Neural cell (in vitro differentiated cells): ENCODE results near the gene AGPAT4.

Experiments
- EP300 ChIP-seq: fragments of 450-650 bp; conservative IDR thresholded peaks from 2 replicates; pipeline ENCODE4 v1.6.1; 2014; ENCODE audit warnings: antibody characterized with exemption, mild to moderate bottlenecking, moderate library complexity; ENCODE audit not compliant: poor library complexity, severe bottlenecking
- EZH2 ChIP-seq: fragments of 200-600, 300-800 bp; shearing (Covaris generic), sonication (generic); IDR thresholded peaks from 2 replicates; pipeline ENCODE4 v1.6.1; 2014; ENCODE audit warnings: antibody characterized with exemption, low read length, borderline replicate concordance, mild to moderate bottlenecking; ENCODE audit not compliant: insufficient read depth, poor library complexity, severe bottlenecking
- MXI1 ChIP-seq: fragments of 450-650 bp; conservative IDR thresholded peaks from 2 replicates; pipeline ENCODE4 v1.6.1; 2014; ENCODE audit warnings: antibody characterized with exemption, mild to moderate bottlenecking; ENCODE audit not compliant: poor library complexity, severe bottlenecking
- POLR2AphosphoS5 ChIP-seq: IDR thresholded peaks from 2 replicates; pipeline ENCODE4 v1.6.1; 2012
- RAD21 ChIP-seq: fragments of 450-650 bp; conservative IDR thresholded peaks from 2 replicates; pipeline ENCODE4 v1.6.1; 2014; ENCODE audit warnings: antibody characterized with exemption, mild to moderate bottlenecking, moderate library complexity
- REST ChIP-seq: IDR thresholded peaks from 2 replicates; pipeline ENCODE4 v1.6.1; 2012; ENCODE audit warnings: borderline replicate concordance
- TF ChIP-seq, protein P1 (sequence below): fragments of 450-650 bp; IDR thresholded peaks from 2 replicates; pipeline ENCODE4 v1.5.1; 2014; ENCODE audit warnings: antibody characterized with exemption, mild to moderate bottlenecking, moderate library complexity; ENCODE audit not compliant: poor library complexity, severe bottlenecking

GRCh38 chr6:161264181-161264580 lies 9.7 kb downstream of the AGPAT4 start:
- TF ChIP-seq RAD21 (no peak), EP300 (no peak), REST (no peak), EZH2 (no peak), POLR2AphosphoS5 (no peak), MXI1 (no peak)
- TF ChIP-seq, protein P1, sequence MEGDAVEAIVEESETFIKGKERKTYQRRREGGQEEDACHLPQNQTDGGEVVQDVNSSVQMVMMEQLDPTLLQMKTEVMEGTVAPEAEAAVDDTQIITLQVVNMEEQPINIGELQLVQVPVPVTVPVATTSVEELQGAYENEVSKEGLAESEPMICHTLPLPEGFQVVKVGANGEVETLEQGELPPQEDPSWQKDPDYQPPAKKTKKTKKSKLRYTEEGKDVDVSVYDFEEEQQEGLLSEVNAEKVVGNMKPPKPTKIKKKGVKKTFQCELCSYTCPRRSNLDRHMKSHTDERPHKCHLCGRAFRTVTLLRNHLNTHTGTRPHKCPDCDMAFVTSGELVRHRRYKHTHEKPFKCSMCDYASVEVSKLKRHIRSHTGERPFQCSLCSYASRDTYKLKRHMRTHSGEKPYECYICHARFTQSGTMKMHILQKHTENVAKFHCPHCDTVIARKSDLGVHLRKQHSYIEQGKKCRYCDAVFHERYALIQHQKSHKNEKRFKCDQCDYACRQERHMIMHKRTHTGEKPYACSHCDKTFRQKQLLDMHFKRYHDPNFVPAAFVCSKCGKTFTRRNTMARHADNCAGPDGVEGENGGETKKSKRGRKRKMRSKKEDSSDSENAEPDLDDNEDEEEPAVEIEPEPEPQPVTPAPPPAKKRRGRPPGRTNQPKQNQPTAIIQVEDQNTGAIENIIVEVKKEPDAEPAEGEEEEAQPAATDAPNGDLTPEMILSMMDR, result no peak
